ENCODE measurements around the gene TSPYL1.

The TSPYL1 gene

GRCh38 chr6:116248577-116248976 is 31.2 kb downstream of the TSPYL1 start:
- H3K4me1 ChIP-seq: peaks cover 0 to 69% (median 37%) of the 10 kb centered on the region in 4 donors
- no peak overlapping the region for H3K4me3 ChIP-seq
- H3K9me3 ChIP-seq: no peaks in the 10 kb centered on the region
- intact Hi-C loops (cut with DNase I; ENCODE audit: low total_unique reads): no loop called here
- TF ChIP-seq, protein P1, sequence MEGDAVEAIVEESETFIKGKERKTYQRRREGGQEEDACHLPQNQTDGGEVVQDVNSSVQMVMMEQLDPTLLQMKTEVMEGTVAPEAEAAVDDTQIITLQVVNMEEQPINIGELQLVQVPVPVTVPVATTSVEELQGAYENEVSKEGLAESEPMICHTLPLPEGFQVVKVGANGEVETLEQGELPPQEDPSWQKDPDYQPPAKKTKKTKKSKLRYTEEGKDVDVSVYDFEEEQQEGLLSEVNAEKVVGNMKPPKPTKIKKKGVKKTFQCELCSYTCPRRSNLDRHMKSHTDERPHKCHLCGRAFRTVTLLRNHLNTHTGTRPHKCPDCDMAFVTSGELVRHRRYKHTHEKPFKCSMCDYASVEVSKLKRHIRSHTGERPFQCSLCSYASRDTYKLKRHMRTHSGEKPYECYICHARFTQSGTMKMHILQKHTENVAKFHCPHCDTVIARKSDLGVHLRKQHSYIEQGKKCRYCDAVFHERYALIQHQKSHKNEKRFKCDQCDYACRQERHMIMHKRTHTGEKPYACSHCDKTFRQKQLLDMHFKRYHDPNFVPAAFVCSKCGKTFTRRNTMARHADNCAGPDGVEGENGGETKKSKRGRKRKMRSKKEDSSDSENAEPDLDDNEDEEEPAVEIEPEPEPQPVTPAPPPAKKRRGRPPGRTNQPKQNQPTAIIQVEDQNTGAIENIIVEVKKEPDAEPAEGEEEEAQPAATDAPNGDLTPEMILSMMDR (IDR thresholded peaks at IDR 0.05): no peak
- no peak for DNase-seq
- no peaks in the 10 kb centered on the region for H3K27me3 ChIP-seq
- H3K36me3 ChIP-seq: peaks cover 0 to 6% (median 6%) of the 10 kb centered on the region in 3 donors
- H3K27ac ChIP-seq: no peak overlapping the region

GRCh38 chr6:116247285-116247684 is 32.4 kb downstream of the TSPYL1 start:
- H3K27ac ChIP-seq: no peak overlapping the region
- H3K27me3 ChIP-seq: no peaks in the 10 kb centered on the region
- peaks cover 0 to 6% (median 6%) of the 10 kb centered on the region in 3 donors for H3K36me3 ChIP-seq
- H3K9me3 ChIP-seq: no peaks in the 10 kb centered on the region
- TF ChIP-seq, protein P1 (IDR thresholded peaks at IDR 0.05): no peak
- peaks cover 0 to 59% (median 28%) of the 10 kb centered on the region in 4 donors for H3K4me1 ChIP-seq
- no peak overlapping the region for H3K4me3 ChIP-seq
- DNase-seq: no peak
- intact Hi-C loops (cut with DNase I; ENCODE audit: low total_unique reads): no loop called here

DNA sequence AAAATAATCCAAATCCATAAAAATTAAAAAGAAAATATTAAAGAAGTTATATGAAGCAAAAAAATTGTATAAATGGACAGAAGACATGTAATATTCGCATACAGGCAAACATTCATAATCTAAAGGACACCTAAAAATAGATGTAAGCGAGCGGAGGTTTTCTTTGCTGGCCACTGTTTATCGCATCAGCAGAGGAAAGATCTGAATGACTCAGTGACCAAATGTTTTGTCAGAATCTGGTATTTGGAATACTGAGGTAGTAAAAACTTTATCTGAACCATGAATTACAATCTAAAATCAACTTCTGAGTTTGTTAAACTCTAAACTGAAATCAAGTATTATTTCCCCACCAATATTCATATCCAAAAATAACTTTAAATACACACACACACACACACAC is 33.6 kb downstream of the TSPYL1 start:
- H3K36me3 ChIP-seq: peaks cover 0 to 6% (median 6%) of the 10 kb centered on the region in 3 donors
- no peaks in the 10 kb centered on the region for H3K27me3 ChIP-seq
- TF ChIP-seq, protein P1 (IDR thresholded peaks at IDR 0.05): no peak
- DNase-seq: no peak
- peak overlapping the region; percentile 26 to 52 for H3K27ac ChIP-seq
- no peaks in the 10 kb centered on the region for H3K9me3 ChIP-seq
- intact Hi-C loops (cut with DNase I; ENCODE audit: low total_unique reads): no loop called here
- H3K4me3 ChIP-seq: no peak overlapping the region
- peaks cover 0 to 47% (median 17%) of the 10 kb centered on the region in 4 donors for H3K4me1 ChIP-seq

DNA sequence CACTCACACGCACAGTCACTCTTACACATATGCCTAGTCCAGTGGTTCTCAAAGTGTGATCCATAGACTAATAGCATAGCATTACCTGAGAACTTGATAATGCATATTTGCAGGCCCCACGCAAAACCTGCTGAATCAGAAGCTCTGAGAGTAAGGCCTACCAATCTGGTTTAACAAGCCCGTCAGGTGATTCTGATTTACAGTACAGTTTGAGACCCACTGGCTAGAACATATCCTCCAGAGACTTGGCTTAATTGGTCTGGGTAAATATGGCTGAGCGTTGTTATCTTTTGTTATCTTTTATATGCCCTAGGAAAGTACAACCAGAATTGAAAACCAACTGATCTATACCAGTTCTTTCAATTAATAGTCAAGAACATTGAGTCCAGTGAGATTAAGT is 35.4 kb downstream of the TSPYL1 start:
- Histone ChIP-seq H3K27ac (no peak overlapping the region), H3K9me3 (no peaks in the 10 kb centered on the region), H3K36me3 (peaks cover 2 to 15% (median 10%) of the 10 kb centered on the region in 3 donors), H3K27me3 (no peaks in the 10 kb centered on the region), H3K4me1 (peaks cover 0 to 29% (median 5%) of the 10 kb centered on the region in 4 donors), H3K4me3 (no peak overlapping the region)
- intact Hi-C loops (cut with DNase I; ENCODE audit: low total_unique reads): no loop called here
- TF ChIP-seq, protein P1 (IDR thresholded peaks at IDR 0.05): no peak
- no peak for DNase-seq

DNA sequence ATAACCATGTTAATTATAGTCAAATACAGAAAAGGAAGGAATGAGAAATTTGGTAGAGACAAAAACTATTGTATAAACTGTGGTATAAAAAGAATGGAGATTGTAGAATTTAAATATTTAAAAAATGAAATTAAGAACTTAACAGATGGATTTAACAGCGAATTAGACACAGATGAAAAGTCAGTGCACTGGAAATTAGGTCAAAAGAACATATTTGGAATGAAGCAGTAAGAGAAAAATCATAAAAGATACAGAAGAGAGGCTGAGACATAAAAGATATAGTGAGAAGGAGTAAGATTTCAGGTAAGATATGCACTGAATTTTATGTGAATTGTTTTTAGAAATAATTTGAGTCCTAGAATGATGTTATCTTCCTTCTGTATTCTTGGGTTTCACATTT is 39.9 kb downstream of the TSPYL1 start:
- Histone ChIP-seq H3K4me1 (no peaks in the 10 kb centered on the region), H3K36me3 (peaks cover 13 to 32% (median 31%) of the 10 kb centered on the region in 3 donors), H3K9me3 (no peaks in the 10 kb centered on the region), H3K4me3 (no peak overlapping the region), H3K27me3 (no peaks in the 10 kb centered on the region), H3K27ac (no peak overlapping the region)
- intact Hi-C loops (cut with DNase I; ENCODE audit: low total_unique reads): no loop called here
- TF ChIP-seq, protein P1 (IDR thresholded peaks at IDR 0.05): no peak
- DNase-seq: no peak

DNA sequence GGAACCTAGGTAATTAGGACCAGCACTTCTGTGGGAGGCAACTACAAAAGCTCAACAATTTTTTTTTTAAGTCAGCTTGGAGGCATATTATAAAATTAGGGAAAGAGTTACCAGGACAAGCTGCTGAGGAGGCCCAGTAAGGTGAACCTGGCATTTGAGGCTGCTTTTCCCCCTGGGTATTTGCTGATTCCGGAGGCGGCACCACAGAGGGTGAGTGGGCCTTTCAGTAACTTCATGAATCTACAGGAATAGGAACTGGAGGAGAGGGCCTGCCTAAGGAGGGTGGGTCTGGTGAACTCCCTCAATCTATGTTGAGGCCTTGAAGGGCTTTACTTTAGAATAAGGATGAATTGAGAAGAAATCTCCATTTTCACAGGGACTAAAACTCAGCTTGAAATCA is 40.5 kb downstream of the TSPYL1 start:
- H3K4me1 ChIP-seq: no peaks in the 10 kb centered on the region
- intact Hi-C loops (cut with DNase I; ENCODE audit: low total_unique reads): no loop called here
- peaks cover 13 to 32% (median 31%) of the 10 kb centered on the region in 3 donors for H3K36me3 ChIP-seq
- H3K9me3 ChIP-seq: no peaks in the 10 kb centered on the region
- no peak overlapping the region for H3K27ac ChIP-seq
- no peak overlapping the region for H3K4me3 ChIP-seq
- DNase-seq: no peak
- TF ChIP-seq, protein P1 (IDR thresholded peaks at IDR 0.05): no peak
- H3K27me3 ChIP-seq: no peaks in the 10 kb centered on the region

Measured in tibial artery (tissue), 4 donors.